ENCODE measurements around the gene SENP3. TPM values are rescaled to one million over a fixed set of nuclear protein-coding genes. Genes with fewer than 3 reads are reported as not detected.

The SENP3 gene
- total and polyA plus RNA-seq, 2 of the 4 experiments (the other 2 are of a cell fraction) = 82.4 to 120 TPM

DNA sequence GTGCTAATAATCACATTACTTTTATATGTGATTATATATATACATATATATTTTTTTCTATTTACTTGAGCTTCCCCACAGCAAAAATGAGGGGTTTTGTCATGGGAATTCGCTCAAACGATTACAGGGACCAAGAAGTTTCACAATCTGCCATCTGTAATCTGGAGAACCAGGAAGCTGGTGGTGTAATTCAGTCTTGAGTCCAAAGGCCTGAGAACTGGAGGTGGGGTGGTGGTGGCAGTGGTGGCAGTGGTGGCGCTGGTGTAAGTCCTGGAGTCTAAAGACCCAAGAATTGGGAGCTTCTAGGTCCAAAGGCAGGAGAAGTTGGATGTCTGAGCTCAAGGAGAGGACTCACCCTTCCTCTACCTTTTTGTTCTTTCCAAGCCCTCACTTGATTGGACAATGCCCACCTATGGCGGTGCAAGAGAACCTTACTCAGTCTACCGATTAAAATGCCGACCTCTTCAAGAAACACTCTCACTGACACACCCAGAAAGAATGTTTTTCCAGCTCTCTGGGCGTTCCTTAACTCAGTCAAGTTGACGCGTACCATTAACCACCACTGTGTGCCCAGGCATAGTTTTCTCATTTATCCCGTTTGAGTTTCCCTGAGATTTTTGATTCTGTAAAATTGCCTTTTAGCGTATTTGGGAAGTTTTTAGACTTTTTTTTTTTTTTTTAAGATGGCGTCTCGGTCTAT lies 45.7 kb upstream of the SENP3 start:
- peaks cover 38% of the 10 kb centered on the region for H3K36me3 ChIP-seq (ENCODE audit: control insufficient read depth, insufficient read depth, low read length)
- 82% methylated on average over 2 of the region's 13 CpGs; no CpG with 5 or more reads in 1 of the 2 experiments for WGBS, 2 experiments (ENCODE audit: extremely low coverage in 2 of 2, insufficient read length in 1 of 2)
- DNase-seq (no peak), ATAC-seq (ENCODE audit: low read depth) (no peak)
- ChIA-PET CTCF (interaction anchor here (1.1 to 3.7 kb wide), 2 partner anchors 21 to 45 kb away, joined by 3 to 24 read pairs; partner anchors contain the start of gene SENP3), POLR2A (ENCODE audit: unreplicated experiment) (no interaction called here)
- intact Hi-C loops (cut with micrococcal nuclease) (no loop called here), dilution Hi-C loops (cut with HindIII; ENCODE audit: low sequenced_read_pairs, unreplicated experiment) (no loop called here), in situ Hi-C loops (cut with MboI; ENCODE audit: low sequenced_read_pairs) (no loop called here)
- H2AK5ac ChIP-seq (ENCODE audit: low read depth, low read length) = no peak overlapping the region
- no peaks in the 10 kb centered on the region for H3K9me1 ChIP-seq (ENCODE audit: insufficient read depth, low read length)
- no peak overlapping the region for H4K8ac ChIP-seq (ENCODE audit: low read depth in 2 of 2, low read length in 2 of 2)
- no peaks in the 10 kb centered on the region for H3K27me3 ChIP-seq (ENCODE audit: control insufficient read depth, insufficient read depth, low read length)
- no peak overlapping the region for H3K18ac ChIP-seq (ENCODE audit: low read depth, low read length)
- peaks cover 3% of the 10 kb centered on the region; the same call in 1 of the 2 replicates for H4K20me1 ChIP-seq (ENCODE audit: insufficient read depth, low read length)
- no peak overlapping the region for H2BK20ac ChIP-seq (ENCODE audit: low read depth, low read length)
- no peak overlapping the region for H4K91ac ChIP-seq (ENCODE audit: insufficient read depth, low read depth, low read length)
- H3K14ac ChIP-seq (replicated peaks; ENCODE audit: low read depth, low read length) = no peak overlapping the region
- no peaks in the 10 kb centered on the region for H3K9me3 ChIP-seq (ENCODE audit: control insufficient read depth, insufficient read depth, low read length)
- H2AFZ ChIP-seq (replicated peaks; ENCODE audit: low read length, poor library complexity) = no peak overlapping the region
- no TSS peak for BruUV-seq (replicated peaks)
- H2BK15ac ChIP-seq (ENCODE audit: low read depth, low read length) = no peak overlapping the region
- no peak overlapping the region for H3K23ac ChIP-seq (ENCODE audit: low read depth, low read length)
- H2AK9ac ChIP-seq (replicated peaks; ENCODE audit: low read depth, low read length, poor library complexity) = no peak overlapping the region
- H3K4me2 ChIP-seq (ENCODE audit: low read depth, low read length) = no peak overlapping the region
- H3K9ac ChIP-seq (ENCODE audit: low read depth, low read length) = no peak overlapping the region
- no peak overlapping the region for H2BK120ac ChIP-seq (ENCODE audit: low read depth, low read length)
- TF ChIP-seq, protein P1, sequence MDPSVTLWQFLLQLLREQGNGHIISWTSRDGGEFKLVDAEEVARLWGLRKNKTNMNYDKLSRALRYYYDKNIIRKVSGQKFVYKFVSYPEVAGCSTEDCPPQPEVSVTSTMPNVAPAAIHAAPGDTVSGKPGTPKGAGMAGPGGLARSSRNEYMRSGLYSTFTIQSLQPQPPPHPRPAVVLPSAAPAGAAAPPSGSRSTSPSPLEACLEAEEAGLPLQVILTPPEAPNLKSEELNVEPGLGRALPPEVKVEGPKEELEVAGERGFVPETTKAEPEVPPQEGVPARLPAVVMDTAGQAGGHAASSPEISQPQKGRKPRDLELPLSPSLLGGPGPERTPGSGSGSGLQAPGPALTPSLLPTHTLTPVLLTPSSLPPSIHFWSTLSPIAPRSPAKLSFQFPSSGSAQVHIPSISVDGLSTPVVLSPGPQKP (IDR thresholded peaks at IDR 0.05; ENCODE audit: borderline replicate concordance, low read depth, low read length) = no peak
- TF ChIP-seq MAFK (IDR thresholded peaks at IDR 0.05; ENCODE audit: low read depth, low read length) (no peak), BHLHE40 (IDR thresholded peaks at IDR 0.05; ENCODE audit: low read depth, low read length) (no peak), FOS (IDR thresholded peaks at IDR 0.05; ENCODE audit: low read depth, low read length) (no peak), CHD1 (IDR thresholded peaks at IDR 0.05; ENCODE audit: low read depth, low read length) (no peak), CEBPB (IDR thresholded peaks at IDR 0.05; ENCODE audit: low read depth, low read length) (no peak), MXI1 (IDR thresholded peaks at IDR 0.05; ENCODE audit: borderline replicate concordance, low read depth, low read length) (no peak), RAD21 (IDR thresholded peaks at IDR 0.05; ENCODE audit: low read length) (no peak), NFE2L2 (IDR thresholded peaks at IDR 0.05; ENCODE audit: low read depth, low read length) (no peak), SMC3 (IDR thresholded peaks at IDR 0.05; ENCODE audit: low read depth, low read length) (no peak), RCOR1 (IDR thresholded peaks at IDR 0.05; ENCODE audit: insufficient replicate concordance, low read length) (no peak), MAZ (IDR thresholded peaks at IDR 0.05; ENCODE audit: borderline replicate concordance, low read depth, low read length) (no peak), RFX5 (IDR thresholded peaks at IDR 0.05; ENCODE audit: low read depth, low read length) (no peak), POLR2A (IDR thresholded peaks at IDR 0.05; ENCODE audit: low read depth, low read length) (no peak)
- TF ChIP-seq, protein P2, sequence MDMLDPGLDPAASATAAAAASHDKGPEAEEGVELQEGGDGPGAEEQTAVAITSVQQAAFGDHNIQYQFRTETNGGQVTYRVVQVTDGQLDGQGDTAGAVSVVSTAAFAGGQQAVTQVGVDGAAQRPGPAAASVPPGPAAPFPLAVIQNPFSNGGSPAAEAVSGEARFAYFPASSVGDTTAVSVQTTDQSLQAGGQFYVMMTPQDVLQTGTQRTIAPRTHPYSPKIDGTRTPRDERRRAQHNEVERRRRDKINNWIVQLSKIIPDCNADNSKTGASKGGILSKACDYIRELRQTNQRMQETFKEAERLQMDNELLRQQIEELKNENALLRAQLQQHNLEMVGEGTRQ (IDR thresholded peaks at IDR 0.05; ENCODE audit: low read depth, low read length) = no peak
- TF ChIP-seq, protein P3, sequence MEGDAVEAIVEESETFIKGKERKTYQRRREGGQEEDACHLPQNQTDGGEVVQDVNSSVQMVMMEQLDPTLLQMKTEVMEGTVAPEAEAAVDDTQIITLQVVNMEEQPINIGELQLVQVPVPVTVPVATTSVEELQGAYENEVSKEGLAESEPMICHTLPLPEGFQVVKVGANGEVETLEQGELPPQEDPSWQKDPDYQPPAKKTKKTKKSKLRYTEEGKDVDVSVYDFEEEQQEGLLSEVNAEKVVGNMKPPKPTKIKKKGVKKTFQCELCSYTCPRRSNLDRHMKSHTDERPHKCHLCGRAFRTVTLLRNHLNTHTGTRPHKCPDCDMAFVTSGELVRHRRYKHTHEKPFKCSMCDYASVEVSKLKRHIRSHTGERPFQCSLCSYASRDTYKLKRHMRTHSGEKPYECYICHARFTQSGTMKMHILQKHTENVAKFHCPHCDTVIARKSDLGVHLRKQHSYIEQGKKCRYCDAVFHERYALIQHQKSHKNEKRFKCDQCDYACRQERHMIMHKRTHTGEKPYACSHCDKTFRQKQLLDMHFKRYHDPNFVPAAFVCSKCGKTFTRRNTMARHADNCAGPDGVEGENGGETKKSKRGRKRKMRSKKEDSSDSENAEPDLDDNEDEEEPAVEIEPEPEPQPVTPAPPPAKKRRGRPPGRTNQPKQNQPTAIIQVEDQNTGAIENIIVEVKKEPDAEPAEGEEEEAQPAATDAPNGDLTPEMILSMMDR (conservative IDR thresholded peaks at IDR 0.05; ENCODE audit: low read depth, low read length) = no peak
- H3K4me1 ChIP-seq (ENCODE audit: control insufficient read depth, insufficient read depth, low read length) = 0 out of 2 replicates have a peak, but pooled peaks cover 1% of the 10 kb centered on the region
- no peak overlapping the region for H4K5ac ChIP-seq (ENCODE audit: low read depth, low read length)
- no peak overlapping the region for H3K56ac ChIP-seq (ENCODE audit: extremely low read depth, insufficient read depth, low read length)
- 0 out of 4 replicates have a peak, but pooled peaks cover 0 to 4% of the 10 kb centered on the region in 2 experiments for H3K79me1 ChIP-seq (ENCODE audit: low read depth in 1 of 2, low read length in 2 of 2)
- H2BK5ac ChIP-seq (ENCODE audit: low read depth, low read length, poor library complexity, severe bottlenecking) = no peak overlapping the region
- H3K4me3 ChIP-seq (ENCODE audit: insufficient read depth, low read depth, low read length) = no peak overlapping the region
- H3K4ac ChIP-seq (ENCODE audit: low read depth, low read length) = no peak overlapping the region
- no peak overlapping the region for H3K27ac ChIP-seq (ENCODE audit: insufficient read depth, low read length)

Data from IMR-90 (cell line).